ENCODE measurements around the gene PTPRS.

PTPRS gene

GRCh38 chr19:5352229-5352763 is 11.7 kb upstream of the PTPRS start:
- Histone ChIP-seq H3K27ac (ENCODE audit: low read length) (no peak overlapping the region), H3K4me2 (ENCODE audit: low read depth, low read length) (no peak overlapping the region), H4K20me1 (ENCODE audit: insufficient read depth, low read length) (no peaks in the 10 kb centered on the region), H3F3A (ENCODE audit: insufficient read depth, low read length) (no peaks in the 10 kb centered on the region), H3K4me3 (ENCODE audit: low read length) (no peak overlapping the region), H3K79me2 (ENCODE audit: low read length) (no peaks in the 10 kb centered on the region), H3K9ac (ENCODE audit: low read length) (no peak overlapping the region), H3K4me1 (ENCODE audit: low read length) (no peaks in the 10 kb centered on the region), H3K27me3 (replicated peaks; ENCODE audit: insufficient read depth, low read length) (peaks cover 98% of the 10 kb centered on the region), H3K36me3 (replicated peaks; ENCODE audit: insufficient read depth, low read length) (no peaks in the 10 kb centered on the region), H3K9me3 (replicated peaks; ENCODE audit: insufficient read depth, low read length) (no peaks in the 10 kb centered on the region), H2AFZ (ENCODE audit: low read length) (no peak overlapping the region), H3K9me2 (replicated peaks; ENCODE audit: insufficient read depth, low read length) (no peaks in the 10 kb centered on the region)
- DNase-seq = no peak
- TF ChIP-seq CTCF (IDR thresholded peaks at IDR 0.05; ENCODE audit: low read length) (no peak), EZH2 (optimal IDR thresholded peaks at IDR 0.05; ENCODE audit: low read depth, low read length) (no peak), EZH2phosphoT487 (IDR thresholded peaks at IDR 0.05; ENCODE audit: low read length) (no peak)

GRCh38 chr19:5351731-5352228 is 11.2 kb upstream of the PTPRS start:
- no peaks in the 10 kb centered on the region for H3K9me3 ChIP-seq (replicated peaks; ENCODE audit: insufficient read depth, low read length)
- no peak overlapping the region for H3K9ac ChIP-seq (ENCODE audit: low read length)
- H3K4me2 ChIP-seq (ENCODE audit: low read depth, low read length) = no peak overlapping the region
- H3K27me3 ChIP-seq (replicated peaks; ENCODE audit: insufficient read depth, low read length) = peaks cover 98% of the 10 kb centered on the region
- no peaks in the 10 kb centered on the region for H3K9me2 ChIP-seq (replicated peaks; ENCODE audit: insufficient read depth, low read length)
- no peak overlapping the region for H2AFZ ChIP-seq (ENCODE audit: low read length)
- H4K20me1 ChIP-seq (ENCODE audit: insufficient read depth, low read length) = no peaks in the 10 kb centered on the region
- H3K4me3 ChIP-seq (ENCODE audit: low read length) = no peak overlapping the region
- H3K79me2 ChIP-seq (ENCODE audit: low read length) = no peaks in the 10 kb centered on the region
- TF ChIP-seq CTCF (IDR thresholded peaks at IDR 0.05; ENCODE audit: low read length) (no peak), EZH2phosphoT487 (IDR thresholded peaks at IDR 0.05; ENCODE audit: low read length) (no peak), EZH2 (optimal IDR thresholded peaks at IDR 0.05; ENCODE audit: low read depth, low read length) (no peak)
- no peak overlapping the region for H3K27ac ChIP-seq (ENCODE audit: low read length)
- no peaks in the 10 kb centered on the region for H3F3A ChIP-seq (ENCODE audit: insufficient read depth, low read length)
- DNase-seq = no peak
- H3K4me1 ChIP-seq (ENCODE audit: low read length) = no peaks in the 10 kb centered on the region
- no peaks in the 10 kb centered on the region for H3K36me3 ChIP-seq (replicated peaks; ENCODE audit: insufficient read depth, low read length)

- no peaks in the 10 kb centered on the region for H3K36me3 ChIP-seq (replicated peaks; ENCODE audit: insufficient read depth, low read length)
- no peak overlapping the region for H3K4me3 ChIP-seq (ENCODE audit: low read length)
- TF ChIP-seq EZH2 (optimal IDR thresholded peaks at IDR 0.05; ENCODE audit: low read depth, low read length) = no peak
- no peak for TF ChIP-seq CTCF (IDR thresholded peaks at IDR 0.05; ENCODE audit: low read length)
- no peak for TF ChIP-seq EZH2phosphoT487 (IDR thresholded peaks at IDR 0.05; ENCODE audit: low read length)
- H3K79me2 ChIP-seq (ENCODE audit: low read length) = no peaks in the 10 kb centered on the region
- H3F3A ChIP-seq (ENCODE audit: insufficient read depth, low read length) = no peaks in the 10 kb centered on the region
- no peak overlapping the region for H2AFZ ChIP-seq (ENCODE audit: low read length)
- no peak overlapping the region for H3K4me2 ChIP-seq (ENCODE audit: low read depth, low read length)
- no peaks in the 10 kb centered on the region for H3K9me3 ChIP-seq (replicated peaks; ENCODE audit: insufficient read depth, low read length)
- H3K4me1 ChIP-seq (ENCODE audit: low read length) = no peaks in the 10 kb centered on the region
- no peaks in the 10 kb centered on the region for H4K20me1 ChIP-seq (ENCODE audit: insufficient read depth, low read length)
- peaks cover 98% of the 10 kb centered on the region for H3K27me3 ChIP-seq (replicated peaks; ENCODE audit: insufficient read depth, low read length)
- H3K9ac ChIP-seq (ENCODE audit: low read length) = no peak overlapping the region
- H3K27ac ChIP-seq (ENCODE audit: low read length) = no peak overlapping the region
- H3K9me2 ChIP-seq (replicated peaks; ENCODE audit: insufficient read depth, low read length) = no peaks in the 10 kb centered on the region
- no peak for DNase-seq
Measured at GRCh38 chr19:5349041-5349440, 8.4 kb upstream of the PTPRS start.

Measured in MM.1S (cell line).